Liver (tissue), 9 donors: ENCODE data around the gene CHST3. TPM values are rescaled to one million over a fixed set of nuclear protein-coding genes. Genes with fewer than 3 reads are reported as not detected.

Experiments used
- DNase-seq: peaks from one replicate; pipeline ENCODE4 v3.0.0-alpha.2; 2017; ENCODE audit warnings: low spot score
- H3K27ac ChIP-seq, 2 donors: one replicate each; pipeline ENCODE4 v1.7.0; 2013; ENCODE audit warnings: inconsistent platforms in 2 of 2, low read length in 2 of 2, control low read depth in 1 of 2, low read depth in 1 of 2, mild to moderate bottlenecking in 1 of 2
- H3K27me3 ChIP-seq, 4 donors: one replicate each; pipeline versions ENCODE4 v1.6.1 to v1.7.0; 2013; ENCODE audit warnings: low read length in 3 of 4, inconsistent platforms in 1 of 4, mild to moderate bottlenecking in 1 of 4, moderate library complexity in 1 of 4; ENCODE audit not compliant: control insufficient read depth in 4 of 4, insufficient read depth in 4 of 4
- H3K36me3 ChIP-seq, 4 donors: one replicate each; pipeline versions ENCODE4 v1.6.1 to v1.7.0; 2013; ENCODE audit warnings: low read length in 3 of 4, mild to moderate bottlenecking in 3 of 4, low read depth in 1 of 4, moderate library complexity in 1 of 4; ENCODE audit not compliant: control insufficient read depth in 4 of 4, insufficient read depth in 3 of 4
- H3K4me1 ChIP-seq, 4 donors: one replicate each; pipeline versions ENCODE4 v1.6.1 to v1.7.0; 2013; ENCODE audit warnings: low read length in 3 of 4, mild to moderate bottlenecking in 3 of 4, moderate library complexity in 1 of 4; ENCODE audit not compliant: control insufficient read depth in 4 of 4, insufficient read depth in 4 of 4
- H3K4me3 ChIP-seq, 3 donors: one replicate each; pipeline versions ENCODE4 v1.6.1 to v1.7.0; 2013; ENCODE audit warnings: low read length in 3 of 3, control low read depth in 1 of 3, low read depth in 1 of 3, mild to moderate bottlenecking in 1 of 3
- H3K9ac ChIP-seq, 2 donors: one replicate each; pipeline ENCODE4 v1.7.0; 2013; ENCODE audit warnings: low read length in 2 of 2, mild to moderate bottlenecking in 2 of 2, moderate library complexity in 2 of 2, control low read depth in 1 of 2, low read depth in 1 of 2
- H3K9me3 ChIP-seq, 4 donors: one replicate each; pipeline versions ENCODE4 v1.6.1 to v1.7.0; 2013; ENCODE audit warnings: low read length in 3 of 4; ENCODE audit not compliant: control insufficient read depth in 4 of 4
- ATF3 ChIP-seq: IDR thresholded peaks from 2 replicates; pipeline ENCODE4 v1.6.1; 2016; ENCODE audit warnings: antibody characterized with exemption
- EGR1 ChIP-seq, 2 donors: IDR thresholded peaks; 2 replicates each; pipeline ENCODE4 v1.6.1; 2016 to 2018; ENCODE audit warnings: antibody characterized with exemption in 2 of 2, low read depth in 2 of 2
- FOXA1 ChIP-seq: IDR thresholded peaks from 2 replicates; pipeline ENCODE4 v1.6.1; 2016; ENCODE audit warnings: antibody characterized with exemption
- FOXA2 ChIP-seq: IDR thresholded peaks from 2 replicates; pipeline ENCODE4 v1.6.1; 2016; ENCODE audit warnings: antibody characterized with exemption
- GABPA ChIP-seq, 2 donors: IDR thresholded peaks in 1 of 2; conservative IDR thresholded peaks in 1 of 2; 2 replicates each; pipeline ENCODE4 v1.6.1; 2016; ENCODE audit warnings: antibody characterized with exemption in 2 of 2, mild to moderate bottlenecking in 1 of 2, moderate library complexity in 1 of 2
- HNF4A ChIP-seq, 2 donors: conservative IDR thresholded peaks; 2 replicates each; pipeline ENCODE4 v1.6.1; 2016; ENCODE audit warnings: antibody characterized with exemption in 2 of 2, mild to moderate bottlenecking in 2 of 2
- HNF4G ChIP-seq: IDR thresholded peaks from 2 replicates; pipeline ENCODE4 v1.6.1; 2016; ENCODE audit warnings: antibody characterized with exemption
- JUND ChIP-seq, 2 donors: IDR thresholded peaks; 2 replicates each; pipeline ENCODE4 v1.6.1; 2016; ENCODE audit warnings: antibody characterized with exemption in 2 of 2
- RAD21 ChIP-seq, 2 donors: IDR thresholded peaks; 2 replicates each; pipeline ENCODE4 v1.6.1; 2016; ENCODE audit warnings: antibody characterized with exemption in 2 of 2, mild to moderate bottlenecking in 2 of 2
- REST ChIP-seq: IDR thresholded peaks from 2 replicates; pipeline ENCODE4 v1.6.1; 2016; ENCODE audit warnings: antibody characterized with exemption, mild to moderate bottlenecking
- RXRA ChIP-seq, 2 donors: IDR thresholded peaks; 2 replicates each; pipeline ENCODE4 v1.6.1; 2017 to 2018; ENCODE audit warnings: antibody characterized with exemption in 2 of 2, mild to moderate bottlenecking in 1 of 2
- TAF1 ChIP-seq: conservative IDR thresholded peaks from 2 replicates; pipeline ENCODE4 v1.6.1; 2016; ENCODE audit warnings: antibody characterized with exemption, mild to moderate bottlenecking
- WGBS: extraction: QIAGEN DNeasy Blood & Tissue Kit; methylation state at CpG from one replicate; pipeline ENCODE4 v1.1.7; 2013; 5-methylcytosine and 5-hydroxymethylcytosine counted together
- polyA plus RNA-seq, 2 donors: library from polyadenylated mRNA; stranded (reverse) in 1 of 2; unstranded in 1 of 2; fragments of 200-250 nt in 1 of 2; fragments of >200 nt in 1 of 2; fragmentation: Nextera tagmentation in 1 of 2; extraction: Ambion mirVana in 1 of 2; gene quantifications; one replicate each; pipeline versions ENCODE4 v1.2.1 to v1.2.3, GENCODE V29; 2013 to 2015
- total RNA-seq, 2 donors: library from RNA; depleted of rRNA; stranded (reverse); fragments of >200 nt; gene quantifications; one replicate each; pipeline ENCODE4 v1.2.3, GENCODE V29; 2014
- TF ChIP-seq, protein P1 (sequence below): IDR thresholded peaks from 2 replicates; pipeline ENCODE4 v1.6.1; 2016; ENCODE audit warnings: antibody characterized with exemption
- TF ChIP-seq, protein P2 (sequence below): fragments of 150-350 bp; IDR thresholded peaks from 2 replicates; pipeline ENCODE4 v1.5.1; 2017; ENCODE audit warnings: improper control_type of control experiment, low read depth, low read length; ENCODE audit not compliant: missing input control
- TF ChIP-seq, protein P3 (sequence below): IDR thresholded peaks from 2 replicates; pipeline ENCODE4 v1.6.1; 2016; ENCODE audit warnings: antibody characterized with exemption
- donor health status: healthy.
- donor health status: healthy.
- donor health status: healthy.
- donor health status: healthy.
- donor health status: healthy.

Gene CHST3
- total and polyA plus RNA-seq, 4 donors: 0.29 to 4.3 (median 1.5) TPM

DNA sequence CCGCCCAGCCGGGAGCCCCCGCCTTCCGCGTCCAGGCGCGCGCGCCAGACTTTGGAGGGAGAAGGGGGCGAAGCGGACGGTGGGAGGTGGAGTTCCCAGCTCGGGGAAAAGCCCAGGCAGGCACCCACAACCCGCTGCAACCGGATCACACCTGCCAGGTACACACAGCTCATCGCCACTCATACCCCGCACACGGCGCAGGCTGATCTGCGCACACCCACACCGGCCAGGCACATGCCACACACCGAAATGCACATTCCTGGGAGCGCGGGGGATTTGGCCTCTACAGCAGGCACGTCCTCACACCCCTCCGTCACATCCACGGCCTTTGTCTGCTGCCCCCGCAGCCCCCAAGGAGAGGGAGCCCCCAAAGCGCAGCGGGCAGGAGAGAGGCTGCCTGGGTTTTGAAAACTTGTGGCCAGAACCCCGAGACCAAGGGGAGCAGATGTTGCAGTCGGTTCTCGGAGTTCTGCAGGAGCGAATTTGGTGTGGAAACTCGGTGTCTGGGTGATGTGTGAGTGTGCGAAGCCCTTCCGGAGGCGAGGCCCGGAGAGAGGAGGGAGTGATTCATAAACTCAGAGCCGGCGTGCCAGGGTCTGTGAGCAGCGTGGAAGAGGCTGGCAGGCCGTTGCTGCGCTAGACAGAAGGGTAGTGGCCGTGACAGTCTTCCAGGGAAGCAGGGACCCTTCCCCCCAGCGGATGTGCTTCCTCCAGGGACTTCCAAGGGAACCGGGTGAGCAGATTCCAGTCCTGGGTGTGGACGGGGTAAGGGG lies 734 bp downstream of the CHST3 start:
- H3K9ac ChIP-seq: no peak overlapping the region
- H3K27ac ChIP-seq: peak overlapping the region; percentile 59 to 75
- TF ChIP-seq, protein P1, sequence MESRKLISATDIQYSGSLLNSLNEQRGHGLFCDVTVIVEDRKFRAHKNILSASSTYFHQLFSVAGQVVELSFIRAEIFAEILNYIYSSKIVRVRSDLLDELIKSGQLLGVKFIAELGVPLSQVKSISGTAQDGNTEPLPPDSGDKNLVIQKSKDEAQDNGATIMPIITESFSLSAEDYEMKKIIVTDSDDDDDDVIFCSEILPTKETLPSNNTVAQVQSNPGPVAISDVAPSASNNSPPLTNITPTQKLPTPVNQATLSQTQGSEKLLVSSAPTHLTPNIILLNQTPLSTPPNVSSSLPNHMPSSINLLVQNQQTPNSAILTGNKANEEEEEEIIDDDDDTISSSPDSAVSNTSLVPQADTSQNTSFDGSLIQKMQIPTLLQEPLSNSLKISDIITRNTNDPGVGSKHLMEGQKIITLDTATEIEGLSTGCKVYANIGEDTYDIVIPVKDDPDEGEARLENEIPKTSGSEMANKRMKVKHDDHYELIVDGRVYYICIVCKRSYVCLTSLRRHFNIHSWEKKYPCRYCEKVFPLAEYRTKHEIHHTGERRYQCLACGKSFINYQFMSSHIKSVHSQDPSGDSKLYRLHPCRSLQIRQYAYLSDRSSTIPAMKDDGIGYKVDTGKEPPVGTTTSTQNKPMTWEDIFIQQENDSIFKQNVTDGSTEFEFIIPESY: no peak
- no peak for TF ChIP-seq GABPA (IDR thresholded peaks at IDR 0.05 in 1 of 2, conservative IDR thresholded peaks at IDR 0.05 in 1 of 2)
- TF ChIP-seq, protein P2, sequence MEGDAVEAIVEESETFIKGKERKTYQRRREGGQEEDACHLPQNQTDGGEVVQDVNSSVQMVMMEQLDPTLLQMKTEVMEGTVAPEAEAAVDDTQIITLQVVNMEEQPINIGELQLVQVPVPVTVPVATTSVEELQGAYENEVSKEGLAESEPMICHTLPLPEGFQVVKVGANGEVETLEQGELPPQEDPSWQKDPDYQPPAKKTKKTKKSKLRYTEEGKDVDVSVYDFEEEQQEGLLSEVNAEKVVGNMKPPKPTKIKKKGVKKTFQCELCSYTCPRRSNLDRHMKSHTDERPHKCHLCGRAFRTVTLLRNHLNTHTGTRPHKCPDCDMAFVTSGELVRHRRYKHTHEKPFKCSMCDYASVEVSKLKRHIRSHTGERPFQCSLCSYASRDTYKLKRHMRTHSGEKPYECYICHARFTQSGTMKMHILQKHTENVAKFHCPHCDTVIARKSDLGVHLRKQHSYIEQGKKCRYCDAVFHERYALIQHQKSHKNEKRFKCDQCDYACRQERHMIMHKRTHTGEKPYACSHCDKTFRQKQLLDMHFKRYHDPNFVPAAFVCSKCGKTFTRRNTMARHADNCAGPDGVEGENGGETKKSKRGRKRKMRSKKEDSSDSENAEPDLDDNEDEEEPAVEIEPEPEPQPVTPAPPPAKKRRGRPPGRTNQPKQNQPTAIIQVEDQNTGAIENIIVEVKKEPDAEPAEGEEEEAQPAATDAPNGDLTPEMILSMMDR: no peak
- no peak for TF ChIP-seq RAD21 (IDR thresholded peaks at IDR 0.05)
- TF ChIP-seq, protein P3, sequence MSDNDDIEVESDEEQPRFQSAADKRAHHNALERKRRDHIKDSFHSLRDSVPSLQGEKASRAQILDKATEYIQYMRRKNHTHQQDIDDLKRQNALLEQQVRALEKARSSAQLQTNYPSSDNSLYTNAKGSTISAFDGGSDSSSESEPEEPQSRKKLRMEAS: no peak
- peak overlapping the region in 2 of 3 donors; percentile 52 to 61 for H3K4me3 ChIP-seq
- peaks cover 0 to 15% (median 4%) of the 10 kb centered on the region in 4 donors for H3K4me1 ChIP-seq
- DNase-seq: no peak
- no peaks in the 10 kb centered on the region for H3K9me3 ChIP-seq
- H3K27me3 ChIP-seq: peaks cover 0 to 7% (median 6%) of the 10 kb centered on the region in 4 donors
- H3K36me3 ChIP-seq: no peaks in the 10 kb centered on the region
- WGBS: 16% methylated on average over 48 of the region's 48 CpGs

- Histone ChIP-seq H3K4me1 (peaks cover 0 to 15% (median 4%) of the 10 kb centered on the region in 4 donors), H3K27me3 (peaks cover 0 to 7% (median 6%) of the 10 kb centered on the region in 4 donors), H3K36me3 (no peaks in the 10 kb centered on the region), H3K9ac (no peak overlapping the region), H3K4me3 (peak overlapping the region in 1 of 3 donors; percentile 61), H3K27ac (peak overlapping the region; percentile 59 to 75), H3K9me3 (no peaks in the 10 kb centered on the region)
- DNase-seq: no peak
- 73% methylated on average over 4 of the region's 4 CpGs for WGBS
- TF ChIP-seq GABPA (IDR thresholded peaks at IDR 0.05 in 1 of 2, conservative IDR thresholded peaks at IDR 0.05 in 1 of 2) (no peak), JUND (IDR thresholded peaks at IDR 0.05) (no peak), RAD21 (IDR thresholded peaks at IDR 0.05) (no peak), FOXA1 (no peak), ATF3 (no peak), HNF4G (no peak), RXRA (IDR thresholded peaks at IDR 0.05) (no peak), TAF1 (no peak), REST (no peak), EGR1 (IDR thresholded peaks at IDR 0.05; ENCODE audit: low read depth in 2 of 2) (no peak), FOXA2 (no peak), HNF4A (conservative IDR thresholded peaks at IDR 0.05) (no peak)
- TF ChIP-seq, protein P3: no peak
- TF ChIP-seq, protein P1: no peak
- TF ChIP-seq, protein P2: no peak
These were observed 1.4 kb downstream of the CHST3 start for GRCh38 chr10:71965623-71966022.
